Suprapubic skin (tissue), 4 donors: ENCODE data around the gene AGL. TPM values are rescaled to one million over a fixed set of nuclear protein-coding genes. Genes with fewer than 3 reads are reported as not detected.

ENCODE experiments used
- DNase-seq, 2 donors: peaks; one replicate each; pipeline ENCODE4 v3.0.0-alpha.2; 2019; ENCODE audit warnings: low spot score in 2 of 2
- H3K27ac ChIP-seq: fragments of 200-600 bp; sonication (generic); one replicate; pipeline ENCODE4 v1.5.1; 2019
- H3K27me3 ChIP-seq: fragments of 200-600 bp; sonication (generic); one replicate; pipeline ENCODE4 v1.5.1; 2019
- H3K36me3 ChIP-seq: fragments of 200-600 bp; sonication (generic); one replicate; pipeline ENCODE4 v1.5.1; 2019
- H3K4me1 ChIP-seq: fragments of 200-600 bp; sonication (generic); one replicate; pipeline ENCODE4 v1.5.1; 2019
- H3K4me3 ChIP-seq: fragments of 200-600 bp; sonication (generic); one replicate; pipeline ENCODE4 v1.5.1; 2019; ENCODE audit warnings: mild to moderate bottlenecking
- H3K9me3 ChIP-seq: fragments of 200-600 bp; sonication (generic); one replicate; pipeline ENCODE4 v1.5.1; 2019
- CTCF ChIP-seq, 2 donors: fragments of 200-600 bp in 1 of 2; fragments of 450-650 bp in 1 of 2; sonication (generic) in 1 of 2; IDR thresholded peaks; one replicate each; pipeline ENCODE4 v1.5.1; 2016 to 2019; ENCODE audit warnings: antibody characterized with exemption in 2 of 2, mild to moderate bottlenecking in 1 of 2, moderate library complexity in 1 of 2
- EP300 ChIP-seq: sonication (generic); formaldehyde crosslinking; IDR thresholded peaks from one replicate; pipeline ENCODE4 v1.6.1; 2017; ENCODE audit warnings: antibody characterized with exemption
- POLR2A ChIP-seq, 2 donors: fragments of 450-650 bp; IDR thresholded peaks; one replicate each; pipeline ENCODE4 v1.6.1; 2017; ENCODE audit warnings: antibody characterized with exemption in 2 of 2, mild to moderate bottlenecking in 2 of 2, moderate library complexity in 2 of 2
- POLR2AphosphoS5 ChIP-seq, 3 donors: sonication (generic); formaldehyde crosslinking; IDR thresholded peaks; one replicate each; pipeline ENCODE4 v1.6.1; 2017; ENCODE audit warnings: antibody characterized with exemption in 3 of 3
- WGBS: methylation state at CpG from one replicate; pipeline ENCODE4 v1.1.5; 2018; 5-methylcytosine and 5-hydroxymethylcytosine counted together
- total RNA-seq, 4 donors: library from RNA; depleted of rRNA; stranded (reverse); fragments of >200 nt; gene quantifications; one replicate each; pipeline ENCODE4 v1.1.0, GENCODE V29; 2016

Gene AGL
- total RNA-seq, 4 donors from 2014 or later: 7.7 to 17.8 (median 13.8) TPM

- no peak overlapping the region for H3K4me3 ChIP-seq
- no peak overlapping the region for H3K27ac ChIP-seq
- no peaks in the 10 kb centered on the region for H3K9me3 ChIP-seq
- WGBS: 81% methylated on average over 3 of the region's 3 CpGs
- no peak for DNase-seq
- H3K36me3 ChIP-seq: no peaks in the 10 kb centered on the region
- no peak for TF ChIP-seq CTCF (IDR thresholded peaks at IDR 0.05)
- TF ChIP-seq POLR2A (IDR thresholded peaks at IDR 0.05): no peak
- TF ChIP-seq POLR2AphosphoS5 (IDR thresholded peaks at IDR 0.05): no peak
- TF ChIP-seq EP300: no peak
- H3K27me3 ChIP-seq: no peaks in the 10 kb centered on the region
- H3K4me1 ChIP-seq: peaks cover 11% of the 10 kb centered on the region
Observed at GRCh38 chr1:99964806-99965205, 114.6 kb downstream of the AGL start.

GRCh38 chr1:99965646-99966375 lies 115.7 kb downstream of the AGL start:
- H3K27ac ChIP-seq: no peak overlapping the region
- H3K4me3 ChIP-seq: no peak overlapping the region
- no peaks in the 10 kb centered on the region for H3K9me3 ChIP-seq
- no peaks in the 10 kb centered on the region for H3K36me3 ChIP-seq
- H3K27me3 ChIP-seq: no peaks in the 10 kb centered on the region
- DNase-seq: no peak
- peaks cover 16% of the 10 kb centered on the region for H3K4me1 ChIP-seq
- TF ChIP-seq POLR2AphosphoS5 (IDR thresholded peaks at IDR 0.05): no peak
- TF ChIP-seq POLR2A (IDR thresholded peaks at IDR 0.05): no peak
- TF ChIP-seq EP300: no peak
- TF ChIP-seq CTCF (IDR thresholded peaks at IDR 0.05): no peak
- 41% methylated on average over 2 of the region's 2 CpGs for WGBS

- H3K27me3 ChIP-seq: no peaks in the 10 kb centered on the region
- no peak for DNase-seq
- no peak overlapping the region for H3K4me3 ChIP-seq
- H3K4me1 ChIP-seq: peaks cover 20% of the 10 kb centered on the region
- H3K27ac ChIP-seq: no peak overlapping the region
- H3K9me3 ChIP-seq: no peaks in the 10 kb centered on the region
- whole genome bisulfite sequencing: 95% methylated on average over 4 of the region's 4 CpGs
- H3K36me3 ChIP-seq: no peaks in the 10 kb centered on the region
- TF ChIP-seq CTCF (IDR thresholded peaks at IDR 0.05) (no peak), POLR2AphosphoS5 (IDR thresholded peaks at IDR 0.05) (no peak), POLR2A (IDR thresholded peaks at IDR 0.05) (no peak), EP300 (no peak)
Observed at GRCh38 chr1:99968214-99968613, 118.1 kb downstream of the AGL start.

- Histone ChIP-seq H3K4me1 (peaks cover 18% of the 10 kb centered on the region), H3K4me3 (peak overlapping the region; percentile 80), H3K27ac (peak overlapping the region; percentile 83), H3K36me3 (no peaks in the 10 kb centered on the region), H3K9me3 (no peaks in the 10 kb centered on the region), H3K27me3 (no peaks in the 10 kb centered on the region)
- no peak for DNase-seq
- 11% methylated on average over 6 of the region's 6 CpGs for WGBS
- TF ChIP-seq CTCF (IDR thresholded peaks at IDR 0.05): no peak
Observed at GRCh38 chr1:99969260-99969728, 119.1 kb downstream of the AGL start.

- Histone ChIP-seq H3K27ac (peak within 1 kb of the TSS; percentile 83), H3K36me3 (peaks cover 2% of the 10 kb centered on the region), H3K4me3 (peak within 1 kb of the TSS; percentile 80), H3K4me1 (peaks cover 18% of the 10 kb centered on the region), H3K27me3 (no peaks in the 10 kb centered on the region), H3K9me3 (no peaks in the 10 kb centered on the region)
- DNase-seq: peak; percentile 83 to 93
- WGBS: under 1% methylated on average over 48 of the region's 74 CpGs
- TF ChIP-seq EP300 (no peak), POLR2AphosphoS5 (IDR thresholded peaks at IDR 0.05) (peak in 1 of 3 donors; percentile 76)
Observed at GRCh38 chr1:99969729-99970621, 119.8 kb downstream of the AGL start, which contains the start of gene SLC35A3. TSS of gene SLC35A3 (plus strand) at chr1:99969996. CDS start at chr1:99993555, 23,559 bp downstream.
